ENCODE measurements around the gene TMEM242.

GRCh38 chr6:157246048-157246630 lies 77.2 kb downstream of the TMEM242 start:
- TF ChIP-seq FOXP1 (CRISPR knock-in tag; IDR thresholded peaks at IDR 0.05; ENCODE audit: borderline replicate concordance) (no peak), MLX (CRISPR knock-in tag; IDR thresholded peaks at IDR 0.05) (no peak), NFYB (CRISPR knock-in tag; conservative IDR thresholded peaks at IDR 0.05; ENCODE audit: low read depth) (no peak), NR1H2 (CRISPR knock-in tag; IDR thresholded peaks at IDR 0.05) (no peak), ZNF232 (CRISPR knock-in tag; IDR thresholded peaks at IDR 0.05) (no peak), ATF3 (CRISPR knock-in tag; conservative IDR thresholded peaks at IDR 0.05) (no peak), IRF2 (CRISPR knock-in tag; IDR thresholded peaks at IDR 0.05; ENCODE audit: borderline replicate concordance, low read depth) (no peak), SOX15 (CRISPR knock-in tag; IDR thresholded peaks at IDR 0.05) (no peak)
